PC-9 (cell line): Measurements from ENCODE around the gene TMEM9B. TPM values are rescaled to one million over a fixed set of nuclear protein-coding genes. Genes with fewer than 3 reads are reported as not detected.

Experiments
- BruUV-seq: library from RNA; stranded (reverse); fragments of 400-500 nt; replicated peaks from 2 replicates; lab custom pipeline; 2021; lab: Mats Ljungman, UMichigan
- CTCF ChIA-PET: fragments of 300-600 bp; sonication (Branson Sonifier 250); formaldehyde crosslinking; loops from one replicate; lab custom pipeline; 2022; ENCODE audit warnings: antibody characterized with exemption; lab: Charles Lee
- POLR2A ChIA-PET: fragments of 300-600 bp; sonication (Branson Sonifier 250); formaldehyde crosslinking; loops from one replicate; lab custom pipeline; 2022; ENCODE audit warnings: antibody characterized with exemption; ENCODE audit not compliant: unreplicated experiment; lab: Charles Lee
- DNase-seq, 2 experiments: peaks; one replicate each; pipeline versions ENCODE4 v3.0.0 to v3.0.0-alpha.2; 2015 to 2022; ENCODE audit warnings: mixed read lengths in 1 of 2
- H2AFZ ChIP-seq: fragments of 200-600 bp; sonication (generic); 2 replicates; pipeline ENCODE4 v1.8.1; 2017; ENCODE audit warnings: antibody characterized with exemption
- H3F3A ChIP-seq: fragments of 200-600 bp; sonication (generic); 2 replicates; pipeline ENCODE4 v1.8.1; 2017; ENCODE audit warnings: antibody characterized with exemption, mild to moderate bottlenecking, low read depth; ENCODE audit not compliant: insufficient read depth
- H3K27ac ChIP-seq: fragments of 200-600 bp; sonication (generic); 2 replicates; pipeline ENCODE4 v1.6.1; 2016; ENCODE audit warnings: mixed run types
- H3K27me3 ChIP-seq: fragments of 200-600 bp; sonication (generic); 2 replicates; pipeline ENCODE4 v1.6.1; 2016; ENCODE audit warnings: low read depth, mixed run types; ENCODE audit not compliant: insufficient read depth
- H3K36me3 ChIP-seq: fragments of 200-600 bp; sonication (generic); 2 replicates; pipeline ENCODE4 v1.6.1; 2016; ENCODE audit warnings: low read depth, mixed run types
- H3K4me1 ChIP-seq: fragments of 200-600 bp; sonication (generic); replicated peaks from 2 replicates; pipeline ENCODE4 v1.6.1; 2016; ENCODE audit warnings: mixed run types; ENCODE audit not compliant: insufficient read depth
- H3K4me2 ChIP-seq: fragments of 200-600 bp; sonication (generic); 2 replicates; pipeline ENCODE4 v1.6.1; 2017; ENCODE audit warnings: mixed run types
- H3K4me3 ChIP-seq: fragments of 200-600 bp; sonication (generic); 2 replicates; pipeline ENCODE4 v1.6.1; 2016; ENCODE audit warnings: mixed run types
- H3K79me2 ChIP-seq: fragments of 200-600 bp; sonication (generic); 2 replicates; pipeline ENCODE4 v1.6.1; 2017; ENCODE audit warnings: low read depth, mixed run types
- H3K9me2 ChIP-seq: fragments of 200-600 bp; sonication (generic); 2 replicates; pipeline ENCODE4 v1.8.1; 2017; ENCODE audit warnings: mild to moderate bottlenecking; ENCODE audit not compliant: insufficient read depth
- H3K9me3 ChIP-seq: fragments of 200-600 bp; sonication (generic); 2 replicates; pipeline ENCODE4 v1.8.1; 2016; ENCODE audit warnings: low read depth; ENCODE audit not compliant: insufficient read depth
- H4K20me1 ChIP-seq: fragments of 200-600 bp; sonication (generic); 2 replicates; pipeline ENCODE4 v1.8.1; 2017; ENCODE audit not compliant: insufficient read depth
- CTCF ChIP-seq: fragments of 200-600 bp; sonication (generic); conservative IDR thresholded peaks from 2 replicates; pipeline ENCODE4 v1.6.1; 2017; ENCODE audit warnings: mixed run types, antibody characterized with exemption, mild to moderate bottlenecking, moderate library complexity
- EZH2 ChIP-seq: fragments of 200-600 bp; sonication (generic); IDR thresholded peaks from 2 replicates; pipeline ENCODE4 v1.8.0; 2017; ENCODE audit warnings: antibody characterized with exemption, low read depth
- intact Hi-C: fragments of 100-400 bp; cut with micrococcal nuclease; formaldehyde crosslinking; loops from one replicate; pipeline ENCODE4 v1.10.0; 2022; ENCODE audit not compliant: unreplicated experiment
- total RNA-seq: library from RNA; stranded (reverse); gene quantifications from 2 replicates; pipeline ENCODE4 v1.2.3, GENCODE V29; 2021

TMEM9B gene
- total RNA-seq, 1 experiment from 2014 or later: 13.4 TPM

GRCh38 chr11:8913961-8914660, 50.1 kb downstream of the TMEM9B start:
- intact Hi-C loops: loop anchor here (5.0 kb wide), 1 partner anchor 223 kb away; no protein-coding TSS in a partner anchor
- no peak for DNase-seq
- H2AFZ ChIP-seq: no peak overlapping the region
- H3K79me2 ChIP-seq: 0 out of 2 replicates have a peak, but pooled peaks cover 5% of the 10 kb centered on the region
- no peak overlapping the region for H3K27ac ChIP-seq
- peaks cover 13% of the 10 kb centered on the region for H3K4me1 ChIP-seq
- H3K36me3 ChIP-seq: no peaks in the 10 kb centered on the region
- TF ChIP-seq CTCF (peak; percentile 66), EZH2 (no peak)
- no peak overlapping the region for H3K4me3 ChIP-seq
- no peaks in the 10 kb centered on the region; the same call in 1 of the 2 replicates for H3F3A ChIP-seq
- no peak overlapping the region for H3K4me2 ChIP-seq
- H3K27me3 ChIP-seq: no peaks in the 10 kb centered on the region
- H4K20me1 ChIP-seq: no peaks in the 10 kb centered on the region
- no peaks in the 10 kb centered on the region for H3K9me2 ChIP-seq
- H3K9me3 ChIP-seq: no peaks in the 10 kb centered on the region
- ChIA-PET POLR2A (no interaction called here), CTCF (no interaction called here)
- no TSS peak for BruUV-seq

GRCh38 chr11:8911029-8911823, 53.0 kb downstream of the TMEM9B start, which contains the start of gene AKIP1:
Gene AKIP1 (plus strand): TSS chr11:8911189. CDS start chr11:8911450, 261 bp downstream.
- peak; percentile 64 to 86 for DNase-seq
- Histone ChIP-seq H3K36me3 (no peaks in the 10 kb centered on the region), H3K27ac (no peak within 1 kb of the TSS), H3K4me3 (peak within 1 kb of the TSS; percentile 88), H4K20me1 (no peaks in the 10 kb centered on the region), H3K4me1 (peaks cover 18% of the 10 kb centered on the region), H3K9me3 (no peaks in the 10 kb centered on the region), H3K79me2 (0 out of 2 replicates have a peak, but pooled peaks cover 5% of the 10 kb centered on the region), H3K9me2 (no peaks in the 10 kb centered on the region), H3K27me3 (no peaks in the 10 kb centered on the region), H3F3A (peaks cover 6% of the 10 kb centered on the region), H2AFZ (peak within 1 kb of the TSS; percentile 95), H3K4me2 (peak within 1 kb of the TSS; percentile 83)
- ChIA-PET CTCF (interaction anchor here (0.6 to 0.7 kb wide), 2 partner anchors 41 to 228 kb away, joined by 3 read pairs; no protein-coding TSS in a partner anchor), POLR2A (interaction anchor here (0.6 kb wide), 3 partner anchors 192 to 324 kb away, joined by 3 to 5 read pairs (median 4); no protein-coding TSS in a partner anchor)
- intact Hi-C loops: loop anchor here (2.0 to 5.0 kb wide), 4 partner anchors 98 to 568 kb away; no protein-coding TSS in a partner anchor
- TSS peak; percentile 26 for BruUV-seq
- TF ChIP-seq CTCF (no peak), EZH2 (no peak)

- 0 out of 2 replicates have a peak, but pooled peaks cover 5% of the 10 kb centered on the region for H3K79me2 ChIP-seq
- ChIA-PET CTCF (interaction anchor here (0.6 to 0.7 kb wide), 2 partner anchors 40 to 190 kb away, joined by 3 read pairs; no protein-coding TSS in a partner anchor), POLR2A (interaction anchor here (0.6 kb wide), 1 partner anchor 191 kb away, joined by 5 read pairs; no protein-coding TSS in a partner anchor)
- H3K4me2 ChIP-seq: peak overlapping the region; percentile 75
- H3K9me2 ChIP-seq: no peaks in the 10 kb centered on the region
- H3K36me3 ChIP-seq: no peaks in the 10 kb centered on the region
- no peak for DNase-seq
- H3K27ac ChIP-seq: no peak overlapping the region
- no peak for TF ChIP-seq EZH2
- no peak for TF ChIP-seq CTCF
- H3K4me1 ChIP-seq: peaks cover 24% of the 10 kb centered on the region
- no TSS peak for BruUV-seq
- no peaks in the 10 kb centered on the region for H3K9me3 ChIP-seq
- H3K27me3 ChIP-seq: no peaks in the 10 kb centered on the region
- intact Hi-C loops: loop anchor here (2.0 to 5.0 kb wide), 4 partner anchors 98 to 568 kb away; no protein-coding TSS in a partner anchor
- H3K4me3 ChIP-seq: peak overlapping the region; percentile 49; the same call in 1 of the 2 replicates
- H4K20me1 ChIP-seq: no peaks in the 10 kb centered on the region
- peak overlapping the region; percentile 60; the same call in 1 of the 2 replicates for H2AFZ ChIP-seq
- peaks cover 9% of the 10 kb centered on the region for H3F3A ChIP-seq
Measured at GRCh38 chr11:8910649-8911026, 53.6 kb downstream of the TMEM9B start.
